ENCODE results near the gene FBXL19. TPM values are rescaled to one million over a fixed set of nuclear protein-coding genes. Genes with fewer than 3 reads are reported as not detected.

Gene FBXL19
- total RNA-seq, 1 donor from 2014 or later: 35.9 TPM

DNA sequence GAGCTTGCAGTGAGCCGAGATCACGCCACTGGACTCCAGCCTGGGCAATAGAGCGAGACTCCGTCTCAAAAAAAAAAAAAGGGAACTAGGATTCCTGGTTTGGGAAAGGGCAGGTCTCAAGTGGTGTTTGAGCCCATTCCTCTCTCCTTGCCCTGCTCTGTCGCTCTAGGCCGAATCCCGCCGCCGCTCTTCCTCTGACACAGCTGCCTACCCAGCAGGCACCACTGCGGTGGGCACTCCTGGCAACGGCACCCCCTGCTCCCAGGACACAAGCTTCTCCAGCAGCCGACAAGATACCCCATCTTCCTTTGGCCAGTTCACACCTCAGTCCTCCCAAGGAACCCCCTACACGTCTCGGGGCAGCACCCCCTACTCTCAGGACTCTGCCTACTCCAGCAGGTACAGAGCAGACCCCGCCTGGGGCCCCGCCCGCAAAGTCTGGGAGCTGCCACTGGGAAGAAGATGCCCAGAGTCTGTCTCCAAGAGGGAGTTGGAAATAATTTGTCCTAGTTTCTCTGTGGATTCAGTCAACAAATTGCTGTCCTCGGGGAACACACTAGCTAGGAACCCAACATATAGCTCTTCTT, 40.6 kb downstream of the FBXL19 start:
- intact Hi-C loops (cut with micrococcal nuclease): no loop called here
- peaks cover 13% of the 10 kb centered on the region for H3K4me1 Mint-ChIP-seq

DNA sequence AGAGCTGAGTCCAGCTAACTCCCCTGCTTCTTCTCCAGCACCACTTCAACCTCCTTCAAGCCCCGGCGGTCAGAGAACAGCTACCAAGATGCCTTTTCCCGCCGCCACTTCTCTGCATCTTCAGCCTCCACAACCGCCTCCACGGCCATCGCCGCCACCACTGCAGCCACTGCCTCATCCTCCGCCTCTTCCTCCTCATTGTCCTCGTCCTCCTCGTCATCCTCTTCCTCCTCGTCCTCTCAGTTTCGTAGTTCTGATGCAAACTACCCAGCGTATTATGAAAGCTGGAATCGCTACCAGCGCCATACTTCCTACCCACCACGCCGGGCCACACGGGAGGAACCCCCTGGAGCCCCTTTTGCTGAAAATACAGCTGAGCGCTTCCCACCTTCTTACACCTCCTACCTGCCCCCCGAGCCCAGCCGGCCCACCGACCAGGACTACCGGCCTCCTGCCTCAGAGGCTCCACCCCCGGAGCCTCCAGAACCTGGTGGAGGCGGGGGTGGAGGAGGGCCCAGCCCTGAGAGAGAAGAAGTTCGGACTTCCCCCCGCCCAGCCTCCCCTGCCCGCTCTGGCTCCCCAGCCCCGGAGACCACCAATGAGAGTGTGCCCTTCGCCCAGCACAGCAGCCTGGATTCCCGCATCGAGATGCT, 41.3 kb downstream of the FBXL19 start:
- DNase-seq: no peak
- H3K4me3 Mint-ChIP-seq: no peak overlapping the region
- H3K9me3 Mint-ChIP-seq: no peaks in the 10 kb centered on the region
- H3K27me3 Mint-ChIP-seq: no peaks in the 10 kb centered on the region
- no peak overlapping the region for H3K27ac Mint-ChIP-seq
- intact Hi-C loops (cut with micrococcal nuclease): no loop called here
- H3K36me3 Mint-ChIP-seq (ENCODE audit: low read depth): peaks cover 68% of the 10 kb centered on the region
- H3K4me1 Mint-ChIP-seq: peaks cover 6% of the 10 kb centered on the region

More for the DNA sequence above, 40.6 kb downstream of the FBXL19 start:
- no peak for DNase-seq
- no peak overlapping the region for H3K27ac Mint-ChIP-seq
- H3K9me3 Mint-ChIP-seq: no peaks in the 10 kb centered on the region
- H3K27me3 Mint-ChIP-seq: no peaks in the 10 kb centered on the region
- peaks cover 71% of the 10 kb centered on the region for H3K36me3 Mint-ChIP-seq (ENCODE audit: low read depth)
- no peak overlapping the region for H3K4me3 Mint-ChIP-seq

- peaks cover 63% of the 10 kb centered on the region for H3K36me3 Mint-ChIP-seq (ENCODE audit: low read depth)
- DNase-seq: no peak
- no peaks in the 10 kb centered on the region for H3K9me3 Mint-ChIP-seq
- no peak overlapping the region for H3K4me3 Mint-ChIP-seq
- H3K27ac Mint-ChIP-seq: no peak overlapping the region
- no peaks in the 10 kb centered on the region for H3K27me3 Mint-ChIP-seq
- H3K4me1 Mint-ChIP-seq: peaks cover under 1% of the 10 kb centered on the region
- intact Hi-C loops (cut with micrococcal nuclease): no loop called here
These were observed 42.1 kb downstream of the FBXL19 start for GRCh38 chr16:30965436-30965835.

DNA sequence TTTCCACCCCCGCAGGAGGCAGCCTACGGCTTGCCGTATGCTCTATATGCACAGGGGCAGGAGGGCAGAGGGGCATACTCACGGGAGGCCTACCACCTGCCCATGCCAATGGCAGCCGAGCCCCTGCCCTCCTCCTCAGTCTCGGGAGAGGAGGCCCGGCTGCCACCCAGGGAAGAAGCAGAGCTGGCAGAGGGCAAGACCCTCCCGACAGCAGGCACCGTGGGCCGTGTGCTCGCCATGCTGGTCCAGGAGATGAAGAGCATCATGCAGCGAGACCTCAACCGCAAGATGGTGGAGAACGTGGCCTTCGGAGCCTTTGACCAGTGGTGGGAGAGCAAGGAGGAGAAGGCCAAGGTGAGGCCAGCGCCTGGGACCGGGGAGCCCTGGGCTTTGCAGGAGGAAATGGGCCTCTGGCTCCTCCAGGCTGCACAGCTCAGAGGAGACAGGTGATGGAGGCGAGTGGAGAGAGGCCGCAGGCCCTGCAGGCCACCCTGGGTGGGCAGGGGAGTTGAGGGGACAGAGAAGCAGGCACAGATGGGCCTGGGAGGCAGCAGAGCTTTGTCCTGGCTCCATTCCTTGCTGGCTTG, 42.8 kb downstream of the FBXL19 start:
- Mint-ChIP-seq H3K27ac (no peak overlapping the region), H3K36me3 (ENCODE audit: low read depth) (peaks cover 66% of the 10 kb centered on the region), H3K9me3 (no peaks in the 10 kb centered on the region), H3K4me3 (no peak overlapping the region), H3K27me3 (no peaks in the 10 kb centered on the region), H3K4me1 (peaks cover 2% of the 10 kb centered on the region)
- intact Hi-C loops (cut with micrococcal nuclease): no loop called here
- DNase-seq: no peak

GRCh38 chr16:30967795-30968194, 44.4 kb downstream of the FBXL19 start:
- DNase-seq: no peak
- no peak overlapping the region for H3K27ac Mint-ChIP-seq
- no peaks in the 10 kb centered on the region for H3K9me3 Mint-ChIP-seq
- H3K27me3 Mint-ChIP-seq: no peaks in the 10 kb centered on the region
- peaks cover 2% of the 10 kb centered on the region for H3K4me1 Mint-ChIP-seq
- H3K4me3 Mint-ChIP-seq: no peak overlapping the region
- intact Hi-C loops (cut with micrococcal nuclease): no loop called here
- peaks cover 67% of the 10 kb centered on the region for H3K36me3 Mint-ChIP-seq (ENCODE audit: low read depth)

DNA sequence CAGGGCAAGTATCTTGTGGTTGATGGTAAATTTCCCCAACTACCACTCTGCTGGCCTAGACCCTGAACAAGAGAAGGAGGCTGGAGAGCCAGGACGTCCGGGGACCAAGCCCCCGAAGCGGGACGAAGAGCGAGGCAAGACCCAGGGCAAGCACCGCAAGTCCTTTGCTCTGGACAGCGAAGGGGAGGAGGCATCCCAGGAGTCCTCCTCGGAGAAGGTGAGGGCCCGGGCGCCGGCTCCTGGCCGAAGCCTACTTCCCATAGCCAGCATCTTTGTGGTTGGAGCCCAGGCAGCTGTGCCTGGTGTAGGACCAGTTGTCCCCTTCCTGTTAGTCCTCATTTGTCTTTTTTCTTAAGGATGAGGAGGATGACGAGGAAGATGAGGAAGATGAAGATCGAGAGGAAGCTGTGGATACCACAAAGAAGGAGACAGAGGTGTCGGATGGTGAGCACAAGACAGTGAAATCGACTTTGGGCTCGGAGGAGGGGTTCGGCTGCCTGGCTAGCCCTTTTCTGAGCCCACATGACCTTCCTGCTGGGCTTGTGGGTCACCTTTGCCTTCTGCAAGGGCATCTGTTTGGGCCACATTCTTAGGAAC, 46.0 kb downstream of the FBXL19 start:
- Mint-ChIP-seq H3K36me3 (ENCODE audit: low read depth) (peaks cover 69% of the 10 kb centered on the region), H3K4me3 (no peak overlapping the region), H3K27ac (no peak overlapping the region), H3K9me3 (no peaks in the 10 kb centered on the region), H3K4me1 (peaks cover 2% of the 10 kb centered on the region), H3K27me3 (no peaks in the 10 kb centered on the region)
- intact Hi-C loops (cut with micrococcal nuclease): no loop called here
- DNase-seq: no peak

- intact Hi-C loops (cut with micrococcal nuclease): no loop called here
- Mint-ChIP-seq H3K4me1 (peaks cover 2% of the 10 kb centered on the region), H3K27ac (no peak overlapping the region), H3K27me3 (no peaks in the 10 kb centered on the region), H3K4me3 (no peak overlapping the region), H3K36me3 (ENCODE audit: low read depth) (peaks cover 68% of the 10 kb centered on the region), H3K9me3 (no peaks in the 10 kb centered on the region)
- no peak for DNase-seq
These were observed 47.9 kb downstream of the FBXL19 start for GRCh38 chr16:30971298-30971697.

GRCh38 chr16:30972872-30973271, 49.5 kb downstream of the FBXL19 start:
- H3K9me3 Mint-ChIP-seq: no peaks in the 10 kb centered on the region
- peaks cover 64% of the 10 kb centered on the region for H3K36me3 Mint-ChIP-seq (ENCODE audit: low read depth)
- no peaks in the 10 kb centered on the region for H3K27me3 Mint-ChIP-seq
- peaks cover 2% of the 10 kb centered on the region for H3K4me1 Mint-ChIP-seq
- DNase-seq: no peak
- H3K27ac Mint-ChIP-seq: no peak overlapping the region
- intact Hi-C loops (cut with micrococcal nuclease): no loop called here
- H3K4me3 Mint-ChIP-seq: no peak overlapping the region

DNA sequence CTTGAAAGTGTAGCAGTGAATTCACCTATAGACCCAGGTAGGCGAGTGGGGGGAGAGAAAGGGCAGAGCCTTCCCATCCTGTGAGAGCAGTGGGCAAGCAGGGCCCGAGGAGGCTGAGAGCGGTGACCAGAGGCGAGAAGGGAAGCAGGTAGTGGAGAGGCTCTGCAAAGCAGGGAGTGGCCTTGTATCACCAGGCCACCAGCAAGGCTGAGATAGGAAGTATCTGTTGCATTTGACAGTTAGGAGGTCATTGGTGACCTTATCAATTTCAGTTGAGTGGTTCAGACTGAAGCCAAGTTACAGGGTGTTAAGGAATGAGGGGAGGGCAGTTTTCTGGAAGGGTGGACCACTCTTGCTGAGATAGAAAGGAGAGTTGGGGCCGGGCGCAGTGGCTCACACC, 51.0 kb downstream of the FBXL19 start:
- peaks cover 65% of the 10 kb centered on the region for H3K36me3 Mint-ChIP-seq (ENCODE audit: low read depth)
- DNase-seq: no peak
- H3K4me1 Mint-ChIP-seq: peaks cover 2% of the 10 kb centered on the region
- no peaks in the 10 kb centered on the region for H3K9me3 Mint-ChIP-seq
- intact Hi-C loops (cut with micrococcal nuclease): no loop called here
- H3K27me3 Mint-ChIP-seq: no peaks in the 10 kb centered on the region
- no peak overlapping the region for H3K27ac Mint-ChIP-seq
- H3K4me3 Mint-ChIP-seq: no peak overlapping the region

- intact Hi-C loops (cut with micrococcal nuclease): no loop called here
- Mint-ChIP-seq H3K4me3 (no peak overlapping the region), H3K36me3 (ENCODE audit: low read depth) (peaks cover 63% of the 10 kb centered on the region), H3K4me1 (no peaks in the 10 kb centered on the region), H3K27me3 (no peaks in the 10 kb centered on the region), H3K9me3 (no peaks in the 10 kb centered on the region), H3K27ac (no peak overlapping the region)
- no peak for DNase-seq
These were observed 53.1 kb downstream of the FBXL19 start for GRCh38 chr16:30976486-30976885.

GRCh38 chr16:30977502-30977901, 54.1 kb downstream of the FBXL19 start:
- Mint-ChIP-seq H3K27me3 (no peaks in the 10 kb centered on the region), H3K4me3 (no peak overlapping the region), H3K9me3 (no peaks in the 10 kb centered on the region), H3K27ac (no peak overlapping the region), H3K36me3 (ENCODE audit: low read depth) (peaks cover 57% of the 10 kb centered on the region), H3K4me1 (no peaks in the 10 kb centered on the region)
- peak; percentile 70 for DNase-seq
- intact Hi-C loops (cut with micrococcal nuclease): no loop called here

DNA sequence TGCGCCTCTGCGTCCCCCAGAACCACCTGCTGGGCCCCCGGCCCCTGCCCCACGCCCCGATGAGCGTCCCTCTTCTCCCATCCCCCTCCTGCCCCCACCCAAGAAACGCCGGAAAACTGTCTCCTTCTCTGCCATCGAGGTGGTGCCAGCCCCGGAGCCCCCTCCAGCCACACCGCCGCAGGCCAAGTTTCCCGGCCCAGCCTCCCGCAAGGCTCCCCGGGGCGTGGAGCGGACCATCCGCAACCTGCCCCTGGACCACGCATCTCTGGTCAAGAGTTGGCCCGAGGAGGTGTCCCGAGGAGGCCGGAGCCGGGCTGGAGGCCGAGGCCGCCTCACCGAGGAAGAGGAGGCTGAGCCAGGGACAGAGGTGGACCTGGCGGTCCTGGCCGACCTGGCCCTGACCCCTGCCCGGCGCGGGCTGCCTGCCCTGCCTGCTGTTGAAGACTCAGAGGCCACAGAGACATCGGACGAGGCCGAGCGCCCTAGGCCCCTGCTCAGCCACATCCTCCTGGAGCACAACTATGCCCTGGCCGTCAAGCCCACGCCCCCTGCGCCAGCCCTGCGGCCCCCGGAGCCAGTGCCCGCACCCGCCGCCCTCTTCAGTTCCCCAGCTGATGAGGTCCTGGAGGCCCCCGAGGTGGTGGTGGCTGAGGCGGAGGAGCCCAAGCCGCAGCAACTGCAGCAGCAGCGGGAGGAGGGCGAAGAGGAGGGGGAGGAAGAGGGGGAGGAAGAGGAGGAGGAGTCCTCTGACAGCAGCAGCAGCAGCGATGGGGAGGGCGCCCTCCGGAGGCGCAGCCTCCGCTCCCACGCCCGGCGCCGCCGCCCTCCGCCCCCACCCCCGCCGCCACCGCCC, 56.0 kb downstream of the FBXL19 start:
- no peaks in the 10 kb centered on the region for H3K27me3 Mint-ChIP-seq
- H3K4me3 Mint-ChIP-seq: no peak overlapping the region
- peaks cover 44% of the 10 kb centered on the region for H3K36me3 Mint-ChIP-seq (ENCODE audit: low read depth)
- intact Hi-C loops (cut with micrococcal nuclease): no loop called here
- H3K4me1 Mint-ChIP-seq: no peaks in the 10 kb centered on the region
- no peak overlapping the region for H3K27ac Mint-ChIP-seq
- no peaks in the 10 kb centered on the region for H3K9me3 Mint-ChIP-seq
- DNase-seq: no peak

GRCh38 chr16:30980023-30980371, 56.6 kb downstream of the FBXL19 start:
- no peak overlapping the region for H3K27ac Mint-ChIP-seq
- H3K9me3 Mint-ChIP-seq: no peaks in the 10 kb centered on the region
- no peak for DNase-seq
- intact Hi-C loops (cut with micrococcal nuclease): no loop called here
- H3K4me1 Mint-ChIP-seq: no peaks in the 10 kb centered on the region
- no peak overlapping the region for H3K4me3 Mint-ChIP-seq
- H3K36me3 Mint-ChIP-seq (ENCODE audit: low read depth): peaks cover 43% of the 10 kb centered on the region
- no peaks in the 10 kb centered on the region for H3K27me3 Mint-ChIP-seq

DNA sequence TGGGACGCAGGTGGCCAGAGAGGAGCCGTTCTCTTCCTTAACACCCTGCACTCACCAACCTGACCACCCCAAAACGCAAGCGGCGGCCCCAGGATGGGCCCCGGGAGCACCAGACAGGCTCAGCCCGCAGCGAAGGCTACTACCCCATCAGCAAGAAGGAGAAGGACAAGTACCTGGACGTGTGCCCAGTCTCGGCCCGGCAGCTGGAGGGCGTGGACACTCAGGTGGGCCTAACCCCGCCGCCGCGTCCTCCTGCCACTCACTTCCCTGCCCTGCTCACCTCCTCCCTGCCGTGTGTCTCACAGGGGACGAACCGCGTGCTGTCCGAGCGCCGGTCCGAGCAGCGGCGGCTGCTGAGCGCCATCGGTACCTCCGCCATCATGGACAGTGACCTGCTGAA, 57.1 kb downstream of the FBXL19 start:
- intact Hi-C loops (cut with micrococcal nuclease): no loop called here

More for the DNA sequence above, 57.1 kb downstream of the FBXL19 start:
- H3K4me3 Mint-ChIP-seq: no peak overlapping the region
- H3K36me3 Mint-ChIP-seq (ENCODE audit: low read depth): peaks cover 43% of the 10 kb centered on the region
- no peaks in the 10 kb centered on the region for H3K27me3 Mint-ChIP-seq
- no peak for DNase-seq
- H3K4me1 Mint-ChIP-seq: peaks cover 3% of the 10 kb centered on the region
- no peak overlapping the region for H3K27ac Mint-ChIP-seq
- no peaks in the 10 kb centered on the region for H3K9me3 Mint-ChIP-seq

All from activated CD4-positive, alpha-beta T cell treated with anti-CD3 and anti-CD28 coated beads, Interleukin-2, amount 10 ng/mL, durations not matched to agents 24 days and 14 days (primary cell).